HEK293 (cell line): ENCODE data around the gene CEND1.

ENCODE experiments used
- CTCF ChIA-PET: fragments of 350-600 bp; formaldehyde crosslinking; extraction: SDS; loops from one replicate; lab custom pipeline; 2021; ENCODE audit warnings: antibody characterized with exemption; lab: Yijun Ruan, JAX
- POLR2A ChIA-PET: fragments of 300-600 bp; formaldehyde crosslinking; extraction: SDS; loops from one replicate; lab custom pipeline; 2020; ENCODE audit warnings: antibody characterized with exemption, inconsistent platforms; lab: Yijun Ruan, JAX
- H3K27ac ChIP-seq: fragments of 200-500 bp; sonication (Bioruptor generic); 2 replicates; pipeline ENCODE4 v1.5.1; 2014; ENCODE audit warnings: low read depth, low read length, control low read depth, inconsistent platforms; ENCODE audit errors: extremely low read depth
- H3K36me3 ChIP-seq, 2 experiments: fragments of 200-500 bp in 1 of 2; sonication (Bioruptor generic) in 1 of 2; 1 replicate in 1 of 2; 2 replicates in 1 of 2; pipeline ENCODE4 v1.5.1; 2014 to 2017; ENCODE audit warnings: inconsistent platforms in 2 of 2, low read length in 2 of 2; ENCODE audit not compliant: control insufficient read depth in 2 of 2, insufficient read depth in 1 of 2
- H3K4me1 ChIP-seq: fragments of 200-500 bp; sonication (Bioruptor generic); 2 replicates; pipeline ENCODE4 v1.5.1; 2014; ENCODE audit warnings: mild to moderate bottlenecking, low read length, inconsistent platforms; ENCODE audit not compliant: control insufficient read depth, insufficient read depth
- H3K4me3 ChIP-seq: 2 replicates; pipeline ENCODE4 v1.5.1; 2011; ENCODE audit warnings: low read depth, mild to moderate bottlenecking, control low read depth, low read length, moderate library complexity
- H3K9me3 ChIP-seq: fragments of 200-500 bp; sonication (Bioruptor generic); 2 replicates; pipeline ENCODE4 v1.5.1; 2014; ENCODE audit warnings: low read depth, low read length, inconsistent platforms; ENCODE audit not compliant: control insufficient read depth, insufficient read depth
- HIC1 ChIP-seq: fragments of 450-650 bp; formaldehyde crosslinking; IDR thresholded peaks from 2 replicates; pipeline ENCODE4 v1.5.1; 2016; ENCODE audit warnings: missing biosample characterization, missing genetic modification characterization
- HOXA7 ChIP-seq: sonication (generic); formaldehyde crosslinking; IDR thresholded peaks from 2 replicates; pipeline ENCODE4 v1.8.1; 2022; ENCODE audit warnings: missing genetic modification reagents, borderline replicate concordance
- REST ChIP-seq: fragments of 450-650 bp; formaldehyde crosslinking; IDR thresholded peaks from 2 replicates; pipeline ENCODE4 v1.5.1; 2016; ENCODE audit warnings: missing biosample characterization, missing genetic modification characterization
- TRIM28 ChIP-seq: IDR thresholded peaks from 2 replicates; pipeline ENCODE4 v1.6.1; 2011; ENCODE audit warnings: low read length, control low read depth, borderline replicate concordance
- WT1 ChIP-seq: fragments of 450-650 bp; formaldehyde crosslinking; IDR thresholded peaks from 2 replicates; pipeline ENCODE4 v1.5.1; 2016; ENCODE audit warnings: missing biosample characterization, missing genetic modification characterization
- ZBTB8A ChIP-seq: fragments of 450-650 bp; formaldehyde crosslinking; IDR thresholded peaks from 2 replicates; pipeline ENCODE4 v1.5.1; 2016; ENCODE audit warnings: missing biosample characterization, missing genetic modification characterization
- ZFP69B ChIP-seq: fragments of 450-650 bp; formaldehyde crosslinking; IDR thresholded peaks from 2 replicates; pipeline ENCODE4 v1.5.1; 2016; ENCODE audit warnings: missing biosample characterization, missing genetic modification characterization
- ZIC2 ChIP-seq: fragments of 450-650 bp; formaldehyde crosslinking; IDR thresholded peaks from 2 replicates; pipeline ENCODE4 v1.5.1; 2016; ENCODE audit warnings: missing biosample characterization, missing genetic modification characterization
- ZNF148 ChIP-seq: fragments of 450-650 bp; formaldehyde crosslinking; IDR thresholded peaks from 2 replicates; pipeline ENCODE4 v1.5.0; 2017; ENCODE audit warnings: missing biosample characterization, missing genetic modification characterization, borderline replicate concordance
- ZNF266 ChIP-seq: fragments of 450-650 bp; formaldehyde crosslinking; IDR thresholded peaks from 2 replicates; pipeline ENCODE4 v1.5.1; 2016; ENCODE audit warnings: missing biosample characterization, missing genetic modification characterization, low read depth
- ZNF37A ChIP-seq: fragments of 450-650 bp; IDR thresholded peaks from 2 replicates; pipeline ENCODE4 v1.5.1; 2018; ENCODE audit warnings: missing biosample characterization, missing genetic modification characterization
- ZNF530 ChIP-seq: fragments of 450-650 bp; formaldehyde crosslinking; IDR thresholded peaks from 2 replicates; pipeline ENCODE4 v1.5.1; 2016; ENCODE audit warnings: low read depth, missing biosample characterization, missing genetic modification characterization
- ZNF747 ChIP-seq: fragments of 450-650 bp; formaldehyde crosslinking; IDR thresholded peaks from 2 replicates; pipeline ENCODE4 v1.5.1; 2016; ENCODE audit warnings: missing biosample characterization, missing genetic modification characterization
- ZNF843 ChIP-seq: fragments of 450-650 bp; formaldehyde crosslinking; IDR thresholded peaks from 2 replicates; pipeline ENCODE4 v1.5.1; 2016; ENCODE audit warnings: missing biosample characterization, missing genetic modification characterization
- ZSCAN30 ChIP-seq: fragments of 450-650 bp; IDR thresholded peaks from 2 replicates; pipeline ENCODE4 v1.5.1; 2018; ENCODE audit warnings: missing biosample characterization, mild to moderate bottlenecking, missing genetic modification characterization, moderate library complexity
- ZSCAN4 ChIP-seq: fragments of 450-650 bp; formaldehyde crosslinking; IDR thresholded peaks from 2 replicates; pipeline ENCODE4 v1.5.1; 2017; ENCODE audit warnings: missing biosample characterization, missing genetic modification characterization
- TF ChIP-seq, protein P1 (sequence below): fragments of 450-650 bp; formaldehyde crosslinking; conservative IDR thresholded peaks from 2 replicates; pipeline ENCODE4 v1.5.1; 2016; ENCODE audit warnings: low read depth, missing biosample characterization, missing genetic modification characterization
- TF ChIP-seq, protein P2 (sequence below): fragments of 450-650 bp; formaldehyde crosslinking; IDR thresholded peaks from 2 replicates; pipeline ENCODE4 v1.5.1; 2017; ENCODE audit warnings: missing biosample characterization, mild to moderate bottlenecking, missing genetic modification characterization, moderate library complexity

CEND1 gene

GRCh38 chr11:749731-750130 is 40.2 kb downstream of the CEND1 start (continued):
- TF ChIP-seq ZNF148, result no peak
- TF ChIP-seq ZNF843 (tag by site-specific recombination), result no peak
- TF ChIP-seq TRIM28, result no peak
- TF ChIP-seq ZSCAN30 (tag by site-specific recombination), result no peak
- no peak for TF ChIP-seq ZNF266 (tag by site-specific recombination)
- TF ChIP-seq ZNF37A (tag by site-specific recombination), result no peak

DNA sequence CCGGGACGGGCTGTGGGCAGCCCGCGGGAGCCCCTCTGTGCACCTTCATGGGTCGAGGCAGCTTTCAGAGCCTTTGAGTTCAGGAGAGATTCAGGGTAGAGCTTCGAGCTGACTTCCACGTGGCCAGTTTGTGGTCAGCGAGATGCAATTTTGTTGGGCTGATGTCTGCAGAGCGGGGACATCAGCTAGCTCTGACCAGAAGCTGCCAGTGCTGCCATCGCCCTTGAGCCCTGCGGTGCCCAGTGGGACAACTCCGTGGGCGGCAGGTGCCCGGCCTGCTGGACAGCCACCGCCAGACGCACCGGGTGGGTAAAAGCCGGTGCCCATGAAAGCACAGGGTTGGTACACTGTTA is 41.9 kb downstream of the CEND1 start:
- POLR2A ChIA-PET, result interaction anchor here (0.5 to 1.9 kb wide), 10 partner anchors 16 to 172 kb away, joined by 3 to 12 read pairs (median 4); partner anchors contain the start of genes CEND1 and PHRF1
- Histone ChIP-seq H3K4me1 (no peaks in the 10 kb centered on the region), H3K9me3 (no peaks in the 10 kb centered on the region), H3K27ac (peak overlapping the region; percentile 74; the same call in 1 of the 2 replicates), H3K36me3 (peaks cover 0 to 14% of the 10 kb centered on the region in 2 experiments; a peak in 2 of 3 replicates), H3K4me3 (peak overlapping the region; percentile 97)
- CTCF ChIA-PET, result interaction anchor here (0.5 to 1.4 kb wide), 5 partner anchors 10 to 146 kb away, joined by 3 to 6 read pairs (median 4); no protein-coding TSS in a partner anchor
- TF ChIP-seq WT1 (tag by site-specific recombination) (no peak), ZBTB8A (tag by site-specific recombination) (peak; percentile 50; the same call in 1 of the 2 replicates), ZNF747 (tag by site-specific recombination) (no peak), REST (tag by site-specific recombination) (peak; percentile 72), ZNF530 (tag by site-specific recombination) (no peak), ZIC2 (tag by site-specific recombination) (peak; percentile 64), ZFP69B (no peak), HIC1 (0 out of 2 replicates have a peak, but pooled peaks have one; percentile 37), ZSCAN4 (tag by site-specific recombination) (no peak), HOXA7 (no peak), TRIM28 (no peak)
- TF ChIP-seq, protein P1, sequence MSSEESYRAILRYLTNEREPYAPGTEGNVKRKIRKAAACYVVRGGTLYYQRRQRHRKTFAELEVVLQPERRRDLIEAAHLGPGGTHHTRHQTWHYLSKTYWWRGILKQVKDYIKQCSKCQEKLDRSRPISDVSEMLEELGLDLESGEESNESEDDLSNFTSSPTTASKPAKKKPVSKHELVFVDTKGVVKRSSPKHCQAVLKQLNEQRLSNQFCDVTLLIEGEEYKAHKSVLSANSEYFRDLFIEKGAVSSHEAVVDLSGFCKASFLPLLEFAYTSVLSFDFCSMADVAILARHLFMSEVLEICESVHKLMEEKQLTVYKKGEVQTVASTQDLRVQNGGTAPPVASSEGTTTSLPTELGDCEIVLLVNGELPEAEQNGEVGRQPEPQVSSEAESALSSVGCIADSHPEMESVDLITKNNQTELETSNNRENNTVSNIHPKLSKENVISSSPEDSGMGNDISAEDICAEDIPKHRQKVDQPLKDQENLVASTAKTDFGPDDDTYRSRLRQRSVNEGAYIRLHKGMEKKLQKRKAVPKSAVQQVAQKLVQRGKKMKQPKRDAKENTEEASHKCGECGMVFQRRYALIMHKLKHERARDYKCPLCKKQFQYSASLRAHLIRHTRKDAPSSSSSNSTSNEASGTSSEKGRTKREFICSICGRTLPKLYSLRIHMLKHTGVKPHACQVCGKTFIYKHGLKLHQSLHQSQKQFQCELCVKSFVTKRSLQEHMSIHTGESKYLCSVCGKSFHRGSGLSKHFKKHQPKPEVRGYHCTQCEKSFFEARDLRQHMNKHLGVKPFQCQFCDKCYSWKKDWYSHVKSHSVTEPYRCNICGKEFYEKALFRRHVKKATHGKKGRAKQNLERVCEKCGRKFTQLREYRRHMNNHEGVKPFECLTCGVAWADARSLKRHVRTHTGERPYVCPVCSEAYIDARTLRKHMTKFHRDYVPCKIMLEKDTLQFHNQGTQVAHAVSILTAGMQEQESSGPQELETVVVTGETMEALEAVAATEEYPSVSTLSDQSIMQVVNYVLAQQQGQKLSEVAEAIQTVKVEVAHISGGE, result no peak
- TF ChIP-seq, protein P2, sequence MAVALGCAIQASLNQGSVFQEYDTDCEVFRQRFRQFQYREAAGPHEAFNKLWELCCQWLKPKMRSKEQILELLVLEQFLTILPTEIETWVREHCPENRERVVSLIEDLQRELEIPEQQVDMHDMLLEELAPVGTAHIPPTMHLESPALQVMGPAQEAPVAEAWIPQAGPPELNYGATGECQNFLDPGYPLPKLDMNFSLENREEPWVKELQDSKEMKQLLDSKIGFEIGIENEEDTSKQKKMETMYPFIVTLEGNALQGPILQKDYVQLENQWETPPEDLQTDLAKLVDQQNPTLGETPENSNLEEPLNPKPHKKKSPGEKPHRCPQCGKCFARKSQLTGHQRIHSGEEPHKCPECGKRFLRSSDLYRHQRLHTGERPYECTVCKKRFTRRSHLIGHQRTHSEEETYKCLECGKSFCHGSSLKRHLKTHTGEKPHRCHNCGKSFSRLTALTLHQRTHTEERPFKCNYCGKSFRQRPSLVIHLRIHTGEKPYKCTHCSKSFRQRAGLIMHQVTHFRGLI, result 0 out of 2 replicates have a peak, but pooled peaks have one; percentile 18
